GM21576 (cell line): ENCODE results near the gene KIF17.
"Not testable (repeated sequence)": the region's sequence is repeated elsewhere in the genome, so short reads cannot be mapped to it uniquely, and the experiment has no call there.

Source experiments
- ATAC-seq: cut with Tn5 transposase; IDR thresholded peaks from one replicate; pipeline ENCODE4 v1.9.1; 2021; ENCODE audit warnings: mild to moderate bottlenecking, moderate library complexity; ENCODE audit not compliant: unreplicated experiment

Gene KIF17

DNA sequence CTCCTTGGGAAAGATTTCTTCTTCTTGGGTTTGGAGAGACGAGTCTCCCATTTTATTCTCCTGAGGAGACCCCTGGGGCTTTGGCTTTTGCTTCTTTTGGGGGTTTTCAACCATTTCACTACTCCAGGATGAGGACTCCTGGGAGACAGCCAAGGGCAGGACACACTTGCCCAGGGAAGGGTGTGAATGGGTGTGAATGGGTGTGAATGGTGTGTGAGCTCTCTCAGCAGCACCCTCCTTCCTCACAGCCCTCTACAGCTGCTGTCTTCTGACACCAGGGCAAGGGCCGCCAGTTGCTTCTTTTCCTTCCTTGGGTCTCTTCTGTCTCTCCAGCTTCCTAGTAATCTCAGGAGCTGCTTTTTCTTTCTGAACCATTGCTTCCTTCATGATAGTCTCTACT lies 24.2 kb downstream of the KIF17 start:
- no peak for ATAC-seq

DNA sequence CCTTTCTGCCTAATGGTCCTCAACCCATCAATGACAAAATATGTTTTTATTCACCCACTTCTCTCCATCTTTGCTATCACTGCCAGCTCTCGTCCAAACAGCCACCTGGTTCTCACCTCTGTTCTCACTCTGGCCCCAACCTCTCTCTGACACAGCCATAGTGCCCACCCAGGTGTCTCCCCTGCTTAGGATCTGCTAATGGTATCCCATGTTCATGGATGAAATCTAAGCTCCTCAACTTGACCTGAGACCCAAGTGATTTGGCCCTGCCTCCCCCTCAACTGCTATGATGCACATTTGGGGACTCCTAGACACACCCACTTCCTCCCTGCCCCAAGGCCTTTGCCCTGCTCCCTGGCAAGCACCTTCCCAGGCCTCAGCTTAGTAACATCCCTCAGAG lies 25.9 kb downstream of the KIF17 start:
- ATAC-seq: no peak

DNA sequence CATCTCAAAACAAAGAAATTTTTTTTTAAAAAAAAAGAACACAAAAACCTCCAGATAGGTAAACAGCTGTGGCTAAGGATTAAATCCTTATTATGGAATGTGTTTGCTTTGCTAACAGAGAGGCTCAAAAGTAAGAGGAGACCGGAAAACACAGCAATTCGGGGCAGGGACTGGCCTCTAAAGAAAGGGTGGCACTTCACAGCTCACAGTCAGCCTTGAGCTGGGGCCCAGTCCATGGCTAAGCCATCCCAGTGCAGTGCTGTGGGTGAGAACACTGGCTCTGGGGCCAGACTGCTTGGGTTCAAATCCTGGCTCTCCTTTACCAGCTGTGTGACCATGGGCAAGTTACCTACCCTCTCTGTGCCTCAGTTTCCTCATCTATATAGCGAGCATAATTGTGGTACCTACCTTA lies 28.2 kb downstream of the KIF17 start:
- no peak for ATAC-seq

DNA sequence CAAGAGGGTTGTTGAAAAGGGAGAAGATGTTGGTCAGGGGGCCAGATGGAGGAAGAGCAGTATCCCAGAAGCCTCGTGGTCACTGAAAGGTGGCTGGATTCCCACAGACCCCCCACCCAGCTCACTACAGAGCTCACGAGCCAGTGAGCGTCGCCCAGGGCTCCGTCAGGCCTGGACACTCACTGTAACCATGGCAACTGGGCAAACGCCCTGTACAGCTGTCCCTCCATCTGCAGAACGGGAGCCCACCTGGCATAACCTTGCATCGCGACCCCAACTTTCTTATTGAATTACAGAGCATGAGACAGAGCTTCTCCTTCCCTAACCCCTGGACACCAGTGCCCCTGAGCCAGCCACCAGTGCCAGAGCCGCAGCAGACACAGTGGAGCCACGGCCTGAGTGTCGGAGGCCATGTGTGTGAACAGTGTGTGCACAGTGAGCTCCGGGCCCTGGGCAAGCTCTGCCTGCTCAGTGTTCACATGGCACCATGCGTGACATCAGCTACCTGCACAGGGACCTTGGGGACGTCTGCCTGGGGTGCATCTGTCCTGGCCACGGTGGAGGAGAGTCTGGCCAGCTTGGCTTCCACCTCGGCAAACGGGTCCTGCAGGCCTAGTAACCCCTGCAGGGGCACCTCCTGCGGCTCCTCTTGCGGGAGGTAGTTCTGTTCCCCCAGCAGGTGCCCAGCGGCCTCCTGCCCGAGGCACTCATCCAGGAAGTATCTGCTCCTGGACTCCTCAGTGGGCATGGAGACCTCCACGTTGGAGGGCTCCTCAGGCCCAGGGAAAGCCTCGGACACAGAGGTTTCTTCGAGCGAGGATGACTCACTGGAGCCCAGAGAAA lies 30.7 kb downstream of the KIF17 start:
- no peak for ATAC-seq

DNA sequence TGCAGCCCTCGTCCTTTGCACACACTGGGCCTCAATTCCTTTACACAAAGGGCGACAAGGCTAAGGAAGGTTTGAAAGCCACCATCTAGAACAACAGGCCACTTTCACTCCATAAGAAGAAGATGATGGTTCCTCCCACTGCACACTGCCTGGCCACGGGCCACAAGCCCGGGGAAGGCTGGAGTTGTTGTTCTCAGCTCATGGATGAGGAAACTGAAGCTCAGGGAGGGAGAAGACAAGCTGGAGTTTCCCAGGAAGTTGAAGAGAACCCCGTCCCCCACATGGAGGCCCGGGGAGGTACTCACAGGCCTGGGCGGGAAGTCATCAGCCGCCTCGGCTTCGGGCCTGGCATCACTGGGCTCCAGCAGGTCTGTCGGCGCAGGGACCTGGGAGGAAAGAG lies 32.1 kb downstream of the KIF17 start:
- ATAC-seq: no peak

DNA sequence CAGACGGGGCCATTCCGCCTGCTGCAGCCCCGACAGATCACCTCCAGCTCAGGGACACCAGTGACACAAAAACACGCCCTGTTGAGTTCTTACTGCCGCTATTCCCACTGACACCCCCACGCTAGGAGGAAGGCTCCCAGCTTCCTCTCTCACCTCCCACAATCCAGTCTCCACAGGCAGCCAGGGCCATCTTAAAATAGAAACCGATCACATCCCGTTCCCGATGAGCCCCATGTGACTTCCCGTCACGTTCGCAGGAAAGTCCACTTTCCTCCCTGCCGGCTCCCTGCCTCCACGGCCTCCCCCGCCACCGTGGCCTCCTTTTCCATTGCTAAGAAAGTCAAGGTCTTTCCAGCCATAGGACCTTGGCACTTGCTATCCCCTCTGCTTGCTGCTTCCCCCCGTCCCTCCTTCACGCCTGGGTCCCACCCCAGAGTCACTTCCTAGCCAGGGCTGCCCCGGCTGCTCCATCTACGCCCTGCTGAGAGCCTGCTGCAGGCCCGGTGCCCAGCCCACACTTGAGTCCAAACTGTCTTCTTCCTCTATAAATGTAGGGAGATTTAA lies 32.6 kb downstream of the KIF17 start:
- ATAC-seq: no peak

DNA sequence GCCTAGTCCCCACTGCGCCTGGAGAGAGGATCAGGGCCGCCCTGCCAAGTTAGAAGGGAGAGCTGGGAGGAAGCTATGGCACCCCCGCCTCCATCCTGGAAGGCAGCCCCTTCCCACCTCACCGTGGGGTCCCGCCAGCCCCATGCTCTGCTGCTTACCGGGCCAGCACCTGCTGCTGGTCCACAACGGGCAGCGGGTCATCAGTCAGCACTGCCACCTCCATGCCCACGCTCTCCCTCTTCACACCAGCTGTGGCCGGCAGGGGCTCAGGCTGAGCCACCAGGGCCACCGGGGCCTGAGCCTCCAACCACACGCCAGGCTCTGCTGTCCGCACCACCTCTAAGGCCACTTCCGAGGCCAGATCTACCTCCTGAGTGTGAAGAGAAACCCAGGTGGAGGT lies 33.2 kb downstream of the KIF17 start:
- ATAC-seq: no peak

DNA sequence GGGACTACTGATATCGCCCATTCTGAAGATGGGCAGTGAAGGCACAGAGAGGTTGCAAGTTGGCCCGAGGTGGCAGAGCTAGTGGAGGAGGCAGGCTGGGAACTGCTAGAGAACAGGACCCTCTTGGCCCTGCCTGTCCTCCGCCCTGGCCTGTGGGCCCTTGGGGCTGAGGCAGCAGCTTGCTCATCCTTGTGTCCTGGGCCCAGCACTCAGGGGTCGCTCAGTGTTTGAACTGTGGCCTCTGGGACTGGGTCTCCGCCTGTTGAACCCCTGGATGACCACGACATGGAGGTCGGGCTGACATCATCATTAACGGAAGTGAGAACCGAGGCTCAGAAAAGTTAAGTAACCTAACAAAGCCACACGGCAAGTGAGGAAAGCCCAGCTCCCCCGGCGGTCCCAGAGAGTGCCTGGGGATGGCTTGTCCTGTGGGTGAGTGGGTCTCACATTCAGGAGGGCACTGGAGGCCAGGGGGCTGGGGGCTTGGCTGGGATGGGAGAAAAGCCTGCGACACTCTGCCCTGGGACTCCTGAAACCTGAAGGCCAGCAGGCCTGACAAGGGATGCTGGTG lies 33.7 kb downstream of the KIF17 start:
- no peak for ATAC-seq

DNA sequence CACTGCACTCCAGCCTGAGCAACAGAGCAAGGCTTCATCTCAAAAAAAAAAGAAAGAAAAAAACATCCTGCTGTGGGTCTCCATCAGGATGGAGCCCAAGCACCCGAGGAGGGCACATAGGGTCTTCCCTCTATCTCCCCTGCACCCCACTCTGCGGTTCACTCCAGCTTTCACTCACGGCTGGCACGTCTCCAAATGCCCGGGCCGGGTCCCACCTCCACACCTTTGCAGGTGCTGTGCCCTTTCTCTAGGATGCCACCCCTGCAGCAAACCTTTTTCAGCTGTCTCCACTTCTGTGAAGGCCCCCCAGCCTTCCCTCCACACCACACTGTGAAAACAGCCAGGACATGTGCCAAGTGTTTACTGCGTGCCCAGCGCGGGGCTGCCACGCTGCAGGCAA lies 34.2 kb downstream of the KIF17 start:
- no peak for ATAC-seq

DNA sequence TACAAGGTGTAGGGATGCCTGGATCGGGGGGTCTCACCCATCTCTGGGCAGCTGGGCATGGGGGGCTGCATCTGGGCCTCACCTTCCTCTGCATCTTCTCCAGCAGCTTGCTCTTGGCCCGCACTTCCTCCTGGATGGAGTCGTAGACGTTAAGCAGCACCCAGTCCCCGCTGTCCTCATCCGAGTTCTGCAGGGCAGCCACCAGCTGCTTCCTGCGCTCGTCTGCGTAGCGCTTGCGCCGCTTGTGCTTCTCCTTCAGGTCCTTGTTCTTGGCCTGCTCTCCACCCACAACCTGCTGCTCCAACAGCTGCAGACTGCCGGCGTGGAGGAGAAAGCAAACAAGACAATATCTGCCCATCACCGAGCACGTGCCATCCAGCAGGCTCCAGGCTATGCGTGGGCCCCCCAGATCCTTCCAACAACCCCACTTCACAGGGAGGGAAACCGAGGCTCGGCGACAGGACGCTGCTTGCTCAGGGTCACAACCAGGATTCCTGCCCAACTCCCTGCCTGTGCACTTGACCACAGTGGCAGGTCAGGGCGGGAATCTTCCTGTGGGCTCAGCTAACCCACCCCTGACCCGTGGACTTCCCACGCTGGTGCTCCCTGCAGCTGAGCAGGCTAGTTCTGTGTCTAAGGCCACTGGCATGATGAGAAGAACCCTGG lies 35.1 kb downstream of the KIF17 start:
- ATAC-seq: no peak

DNA sequence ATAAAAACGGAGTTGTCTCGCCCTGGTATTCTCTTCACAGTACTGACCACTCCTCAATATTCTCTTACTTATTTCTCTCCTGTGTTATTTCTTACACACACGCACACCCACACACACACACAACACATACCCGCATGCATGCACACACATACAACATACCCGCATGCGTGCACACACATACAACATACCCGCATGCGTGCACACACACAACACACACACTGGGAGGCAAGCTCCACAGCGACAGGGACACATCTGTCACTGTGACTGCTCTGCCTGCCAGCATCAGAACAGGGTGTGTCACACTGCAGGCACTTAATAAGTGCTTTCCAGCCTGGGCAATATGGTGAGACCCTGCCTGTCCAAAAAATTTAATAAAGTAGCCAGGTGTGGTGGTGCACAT lies 35.8 kb downstream of the KIF17 start:
- no peak for ATAC-seq

DNA sequence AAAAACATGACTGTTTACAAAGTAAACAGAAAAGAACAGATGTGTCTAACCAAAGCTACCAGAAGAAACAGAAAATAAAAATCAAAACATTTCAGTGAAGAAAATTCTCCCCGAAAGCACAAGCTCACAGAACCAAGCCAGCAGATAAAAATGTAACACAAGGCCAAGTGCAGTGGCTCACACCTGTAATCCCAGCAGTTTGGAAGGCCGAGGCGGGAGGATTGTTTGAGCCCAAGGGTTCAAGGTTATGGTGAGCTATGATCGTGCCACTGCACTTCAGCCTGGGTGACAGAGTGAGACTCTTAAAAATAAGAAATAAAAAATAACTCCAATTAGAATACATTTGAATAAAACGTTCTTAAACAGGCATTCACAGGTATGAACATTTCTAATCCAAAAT lies 37.5 kb downstream of the KIF17 start:
- ATAC-seq: no peak

DNA sequence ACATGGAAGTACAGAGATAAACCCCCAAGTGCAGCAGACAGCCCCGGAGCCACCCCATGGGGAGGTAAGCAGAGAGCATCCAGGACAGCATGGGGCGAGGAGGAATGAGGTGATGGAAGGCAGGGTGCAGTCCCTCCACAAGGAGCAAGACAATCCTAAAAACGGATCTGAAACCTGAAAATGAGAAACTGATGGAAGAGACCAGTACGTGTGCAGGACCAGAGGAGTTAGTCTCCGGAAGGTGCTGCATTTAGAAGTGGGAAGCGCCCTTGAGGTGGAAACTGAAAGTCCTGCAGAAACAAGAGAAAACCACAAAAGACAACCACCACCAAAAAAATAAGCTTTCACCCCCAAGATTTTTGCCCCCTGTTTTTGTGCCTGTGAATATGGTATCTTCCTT lies 39.2 kb downstream of the KIF17 start:
- ATAC-seq: no peak

DNA sequence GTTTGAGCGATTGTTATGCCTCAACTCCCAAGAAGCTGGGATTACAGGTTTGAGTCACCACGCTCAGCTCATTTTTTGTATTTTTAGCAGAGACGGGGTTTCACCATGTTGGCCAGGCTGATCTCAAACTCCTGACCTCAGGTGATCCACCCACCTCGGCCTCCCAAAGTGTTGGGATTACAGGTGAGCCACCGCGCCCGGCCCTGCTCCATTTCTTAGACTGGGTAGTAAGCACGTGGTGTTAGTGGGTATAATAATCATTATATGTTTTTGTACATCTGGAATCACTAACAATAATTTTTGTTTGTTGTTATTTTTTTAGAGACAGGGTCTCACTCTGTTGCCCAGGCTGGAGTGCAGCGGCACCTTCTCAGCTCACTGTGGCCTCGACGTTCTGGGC lies 44.2 kb downstream of the KIF17 start:
- ATAC-seq: not testable (repeated sequence)

DNA sequence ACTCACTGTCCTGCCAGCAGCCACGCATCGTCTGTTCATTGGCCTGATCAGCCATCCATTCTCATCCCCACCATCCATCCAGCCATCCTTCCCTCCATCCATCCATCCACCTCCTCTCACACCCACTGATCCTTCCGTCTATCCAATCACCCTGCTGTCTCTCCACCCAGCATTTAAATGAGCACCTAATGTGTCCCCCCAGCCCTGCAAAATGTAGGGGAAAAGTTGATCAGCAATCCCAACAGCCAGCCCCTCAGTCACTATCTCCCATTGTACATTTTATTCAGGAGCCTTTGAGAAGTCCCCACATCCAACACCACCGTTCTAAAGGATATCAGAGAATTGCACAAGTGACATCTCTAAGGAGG lies 45.6 kb downstream of the KIF17 start:
- ATAC-seq: no peak

DNA sequence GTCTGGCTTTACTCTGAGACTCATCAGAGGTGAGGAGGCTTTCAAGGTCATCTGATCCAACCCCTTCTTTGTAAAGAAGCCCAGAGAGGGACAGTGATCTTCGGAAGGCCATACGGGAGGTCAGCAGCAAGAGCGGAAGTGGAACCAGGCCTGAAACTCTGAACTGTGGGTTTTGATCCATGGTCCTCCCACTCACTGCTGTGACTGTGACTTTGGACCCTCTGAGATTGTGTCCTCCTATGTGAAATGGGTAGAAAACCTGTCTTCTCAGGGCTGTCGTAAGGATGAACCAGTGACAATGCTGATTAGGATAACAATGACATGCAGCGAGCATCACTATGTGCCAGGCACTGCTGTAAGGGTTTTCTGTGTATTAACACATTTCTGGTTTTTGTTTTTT lies 46.9 kb downstream of the KIF17 start:
- ATAC-seq: no peak

DNA sequence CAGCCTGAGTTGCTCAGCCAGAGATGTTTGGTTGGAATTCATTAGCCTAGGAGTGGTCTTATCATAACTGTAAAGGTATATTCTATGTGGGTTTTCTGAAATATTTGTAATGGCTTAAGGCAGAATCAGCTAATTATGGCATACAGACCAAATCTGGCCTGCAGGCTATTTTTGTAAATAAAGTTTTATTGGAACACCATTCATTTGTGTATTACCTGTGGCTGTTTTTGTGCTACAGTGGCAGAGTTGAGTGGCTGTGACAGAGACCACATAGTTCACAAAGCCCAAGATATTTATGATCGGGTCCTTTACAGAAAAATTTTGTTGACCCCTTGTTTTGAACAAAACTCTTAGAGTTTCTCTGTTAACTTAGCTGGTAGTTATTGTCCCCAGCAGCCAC lies 49.2 kb downstream of the KIF17 start:
- ATAC-seq: no peak

DNA sequence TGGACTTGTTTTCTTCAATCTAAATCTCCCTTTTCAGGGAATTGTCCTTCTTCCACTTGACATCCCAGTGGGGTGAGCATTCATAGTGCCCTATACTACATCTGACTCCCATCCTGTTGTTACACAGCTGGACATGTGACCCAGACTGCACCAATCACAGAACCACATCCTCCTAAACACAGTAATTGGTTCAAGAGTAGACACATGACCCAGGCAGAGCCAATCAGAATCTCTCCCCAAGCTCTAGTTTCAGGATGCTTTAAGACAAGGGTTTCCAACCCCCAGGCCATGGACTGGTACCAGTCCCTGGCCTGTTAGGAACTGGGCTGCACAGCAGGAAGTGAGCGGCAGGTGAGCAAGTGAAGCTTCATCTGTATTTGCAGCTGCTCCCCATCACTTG lies 51.0 kb downstream of the KIF17 start:
- no peak for ATAC-seq

DNA sequence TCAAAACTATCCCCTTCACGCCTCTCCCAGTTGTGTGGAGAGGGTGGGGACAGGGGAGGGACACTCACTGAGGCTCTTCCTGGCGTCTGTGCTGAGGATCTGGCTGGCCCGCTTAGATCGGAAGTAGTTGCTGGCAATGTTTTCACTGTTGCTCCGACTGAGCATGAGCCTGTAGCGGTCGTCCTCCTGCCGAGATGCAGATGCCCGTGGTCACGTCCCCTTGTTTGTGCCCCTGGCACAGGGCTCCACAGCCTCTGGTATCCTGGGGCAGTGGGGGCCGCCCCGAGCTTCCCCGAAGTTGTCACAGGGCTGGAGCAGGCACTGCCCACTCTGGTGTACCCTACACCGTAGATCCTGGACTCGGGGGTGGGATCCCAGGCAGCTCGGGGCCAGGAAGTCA lies 51.7 kb downstream of the KIF17 start:
- ATAC-seq: no peak

DNA sequence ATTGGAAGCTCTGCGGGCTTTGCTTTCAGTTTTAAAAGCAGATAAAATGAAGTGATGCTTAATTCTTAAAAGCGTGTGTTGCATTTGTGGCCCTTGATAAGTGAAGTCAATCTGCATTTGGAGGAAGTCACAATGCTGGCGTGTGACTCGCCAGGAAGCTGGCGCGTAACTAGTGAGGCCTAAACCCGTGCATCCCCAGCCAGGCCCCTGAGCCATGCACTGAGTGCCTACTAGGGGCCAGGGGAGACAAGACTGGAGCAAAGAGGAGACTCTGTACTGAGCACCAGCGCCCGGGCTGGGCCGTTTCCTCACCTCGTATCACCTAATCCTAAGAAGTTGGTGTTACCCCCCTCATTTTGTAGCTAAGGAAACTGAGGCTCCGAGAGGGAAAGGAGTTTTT lies 52.1 kb downstream of the KIF17 start:
- ATAC-seq: no peak

DNA sequence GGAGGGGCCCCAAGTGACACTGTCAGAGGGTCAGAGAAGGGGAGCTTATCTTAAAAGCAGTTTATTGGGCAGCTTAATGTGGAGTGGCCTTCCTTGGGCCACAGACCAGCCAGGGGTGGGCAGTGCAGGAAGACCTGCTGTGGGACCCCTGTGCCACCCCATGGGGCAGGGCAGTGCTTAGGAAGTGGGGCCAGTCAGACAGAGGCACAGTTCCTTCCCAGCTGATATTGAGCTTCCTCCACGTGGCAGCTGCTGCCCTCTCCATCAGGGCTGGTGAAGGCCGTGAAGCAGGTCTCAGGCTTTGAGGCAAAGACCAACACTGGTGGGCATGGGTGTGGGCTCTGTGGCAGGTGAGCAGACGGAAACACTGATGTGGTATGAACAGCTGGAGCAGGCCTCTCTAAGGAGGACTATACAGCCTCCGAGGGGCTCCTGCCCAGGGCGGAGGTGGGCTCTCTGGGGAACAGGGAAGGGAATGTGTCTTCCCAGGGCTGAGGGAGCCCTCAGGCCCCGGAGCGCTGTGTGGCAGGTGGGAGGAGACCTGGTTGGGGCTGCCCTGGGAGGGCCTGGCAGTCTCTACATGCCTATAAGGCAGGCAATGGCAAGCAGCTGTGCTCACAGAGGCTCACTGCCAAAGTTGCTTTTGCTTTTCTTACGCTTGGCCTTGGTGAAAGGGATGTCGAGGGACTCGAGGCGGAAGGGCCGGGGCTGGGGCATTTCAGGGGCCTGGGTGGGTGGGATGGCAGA lies 53.7 kb downstream of the KIF17 start:
- ATAC-seq: no peak
